GM18505 (cell line): ENCODE data around the gene FOXO6.

Source experiments
- ATAC-seq: cut with Tn5 transposase; IDR thresholded peaks from one replicate; pipeline ENCODE4 v1.9.1; 2021; ENCODE audit not compliant: unreplicated experiment
- POLR2A ChIP-seq: IDR thresholded peaks from 4 replicates; pipeline ENCODE4 v1.6.1; 2011; ENCODE audit warnings: borderline replicate concordance; ENCODE audit not compliant: insufficient read depth, insufficient read length; ENCODE audit errors: extremely low read depth

FOXO6 gene

GRCh38 chr1:41362357-41362721 lies 1.1 kb downstream of the FOXO6 start:
- TF ChIP-seq POLR2A, result no peak

GRCh38 chr1:41362749-41363590 lies 1.7 kb downstream of the FOXO6 start:
- ATAC-seq, result no peak
- TF ChIP-seq POLR2A, result no peak

More at GRCh38 chr1:41362357-41362721, 1.1 kb downstream of the FOXO6 start:
- no peak for ATAC-seq

- TF ChIP-seq POLR2A, result no peak
- ATAC-seq, result no peak
Measured at GRCh38 chr1:41363591-41364320, 2.5 kb downstream of the FOXO6 start.

- ATAC-seq, result no peak
- TF ChIP-seq POLR2A, result no peak
Measured at GRCh38 chr1:41364442-41365319, 3.4 kb downstream of the FOXO6 start.

GRCh38 chr1:41365320-41365633 lies 4.0 kb downstream of the FOXO6 start:
- ATAC-seq, result no peak
- TF ChIP-seq POLR2A, result no peak

- ATAC-seq, result no peak
- no peak for TF ChIP-seq POLR2A
Measured at GRCh38 chr1:41365772-41366454, 4.7 kb downstream of the FOXO6 start.

GRCh38 chr1:41366455-41367287 lies 5.4 kb downstream of the FOXO6 start:
- TF ChIP-seq POLR2A, result no peak
- ATAC-seq, result no peak

- no peak for TF ChIP-seq POLR2A
- no peak for ATAC-seq
Measured at GRCh38 chr1:41367288-41367642, 6.0 kb downstream of the FOXO6 start.

GRCh38 chr1:41368366-41368765 lies 7.1 kb downstream of the FOXO6 start:
- no peak for TF ChIP-seq POLR2A
- no peak for ATAC-seq

GRCh38 chr1:41368801-41369200 lies 7.6 kb downstream of the FOXO6 start:
- TF ChIP-seq POLR2A, result no peak
- no peak for ATAC-seq

GRCh38 chr1:41369531-41369930 lies 8.3 kb downstream of the FOXO6 start:
- ATAC-seq, result no peak

GRCh38 chr1:41370225-41370624 lies 9.0 kb downstream of the FOXO6 start:
- ATAC-seq, result no peak

More at GRCh38 chr1:41369531-41369930, 8.3 kb downstream of the FOXO6 start:
- TF ChIP-seq POLR2A, result no peak

More at GRCh38 chr1:41370225-41370624, 9.0 kb downstream of the FOXO6 start:
- no peak for TF ChIP-seq POLR2A
